ENCODE measurements around the gene JPT2.

DNA sequence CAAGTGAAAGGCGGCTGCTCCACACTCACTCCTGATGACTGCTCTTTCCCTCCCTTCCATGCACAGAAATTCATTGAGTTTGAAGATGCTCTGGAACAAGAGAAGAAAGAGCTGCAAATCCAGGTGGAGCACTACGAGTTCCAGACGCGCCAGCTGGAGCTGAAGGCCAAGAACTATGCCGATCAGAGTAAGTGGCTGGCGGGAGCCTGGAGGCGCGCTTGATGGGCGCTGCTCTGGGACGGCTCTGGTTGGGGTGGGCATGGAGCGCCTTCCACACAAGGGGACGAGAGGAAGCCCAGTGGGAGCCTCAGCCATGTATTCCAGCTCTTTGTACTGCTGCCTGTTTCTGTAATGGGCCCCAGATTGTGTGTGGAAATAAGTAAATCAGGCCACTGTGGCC lies 46.4 kb downstream of the JPT2 start:
- TF ChIP-seq, protein P1, sequence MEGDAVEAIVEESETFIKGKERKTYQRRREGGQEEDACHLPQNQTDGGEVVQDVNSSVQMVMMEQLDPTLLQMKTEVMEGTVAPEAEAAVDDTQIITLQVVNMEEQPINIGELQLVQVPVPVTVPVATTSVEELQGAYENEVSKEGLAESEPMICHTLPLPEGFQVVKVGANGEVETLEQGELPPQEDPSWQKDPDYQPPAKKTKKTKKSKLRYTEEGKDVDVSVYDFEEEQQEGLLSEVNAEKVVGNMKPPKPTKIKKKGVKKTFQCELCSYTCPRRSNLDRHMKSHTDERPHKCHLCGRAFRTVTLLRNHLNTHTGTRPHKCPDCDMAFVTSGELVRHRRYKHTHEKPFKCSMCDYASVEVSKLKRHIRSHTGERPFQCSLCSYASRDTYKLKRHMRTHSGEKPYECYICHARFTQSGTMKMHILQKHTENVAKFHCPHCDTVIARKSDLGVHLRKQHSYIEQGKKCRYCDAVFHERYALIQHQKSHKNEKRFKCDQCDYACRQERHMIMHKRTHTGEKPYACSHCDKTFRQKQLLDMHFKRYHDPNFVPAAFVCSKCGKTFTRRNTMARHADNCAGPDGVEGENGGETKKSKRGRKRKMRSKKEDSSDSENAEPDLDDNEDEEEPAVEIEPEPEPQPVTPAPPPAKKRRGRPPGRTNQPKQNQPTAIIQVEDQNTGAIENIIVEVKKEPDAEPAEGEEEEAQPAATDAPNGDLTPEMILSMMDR (IDR thresholded peaks at IDR 0.05; ENCODE audit: insufficient read depth, low read length, poor library complexity, severe bottlenecking): no peak
- TF ChIP-seq EZH2phosphoT487 (conservative IDR thresholded peaks at IDR 0.05; ENCODE audit: low read length): no peak

All from SU-DHL-6 (cell line).